Neural cell (in vitro differentiated cells): ENCODE data around the gene RFX4. TPM values are rescaled to one million over a fixed set of nuclear protein-coding genes. Genes with fewer than 3 reads are reported as not detected.

Experiments
- H2AFZ ChIP-seq: fragments of 200-600, 300-800 bp; sonication (generic), shearing (Covaris generic); 2 replicates; pipeline ENCODE4 v1.6.0; 2014; ENCODE audit warnings: low read depth, mild to moderate bottlenecking, antibody characterized with exemption, low read length, moderate library complexity
- H3F3A ChIP-seq: fragments of 200-600 bp; shearing (Covaris generic); 2 replicates; pipeline ENCODE4 v1.6.1; 2016; ENCODE audit warnings: mild to moderate bottlenecking, moderate library complexity, mixed read lengths, antibody characterized with exemption, low read length; ENCODE audit not compliant: insufficient read depth, poor library complexity, severe bottlenecking
- H3K27ac ChIP-seq: fragments of 200-600, 300-800 bp; sonication (generic), shearing (Covaris generic); 2 replicates; pipeline ENCODE4 v1.5.1; 2014; ENCODE audit warnings: mild to moderate bottlenecking, low read length, moderate library complexity
- H3K27me3 ChIP-seq: fragments of 300-800, 200-600 bp; sonication (generic), shearing (Covaris generic); 2 replicates; pipeline ENCODE4 v1.6.0; 2014; ENCODE audit warnings: mild to moderate bottlenecking, low read depth, low read length, moderate library complexity; ENCODE audit not compliant: insufficient read depth
- H3K36me3 ChIP-seq: fragments of 300-800, 200-600 bp; sonication (generic), shearing (Covaris generic); 2 replicates; pipeline ENCODE4 v1.5.1; 2014; ENCODE audit warnings: mild to moderate bottlenecking, antibody characterized with exemption, low read length, moderate library complexity; ENCODE audit not compliant: insufficient read depth
- H3K4me2 ChIP-seq: fragments of 300-800, 200-600 bp; sonication (generic), shearing (Covaris generic); 2 replicates; pipeline ENCODE4 v1.6.0; 2014; ENCODE audit warnings: mild to moderate bottlenecking, low read length
- H3K4me3 ChIP-seq: fragments of 300-800, 200-600 bp; sonication (generic), shearing (Covaris generic); 2 replicates; pipeline ENCODE4 v1.5.1; 2014; ENCODE audit warnings: mild to moderate bottlenecking, low read length, moderate library complexity
- H3K79me2 ChIP-seq: fragments of 200-600 bp; shearing (Covaris generic); replicated peaks from 2 replicates; pipeline ENCODE4 v1.6.0; 2014; ENCODE audit warnings: mild to moderate bottlenecking, low read length, moderate library complexity; ENCODE audit not compliant: insufficient read depth
- H3K9ac ChIP-seq: fragments of 300-800, 200-600 bp; sonication (generic), shearing (Covaris generic); 2 replicates; pipeline ENCODE4 v1.6.1; 2016; ENCODE audit warnings: mild to moderate bottlenecking, low read length, mixed read lengths
- H3K9me2 ChIP-seq: fragments of 200-600 bp; shearing (Covaris generic); 2 replicates; pipeline ENCODE4 v1.6.1; 2016; ENCODE audit warnings: mild to moderate bottlenecking, low read length, mixed read lengths; ENCODE audit not compliant: insufficient read depth
- H3K9me3 ChIP-seq: fragments of 200-600, 300-800 bp; sonication (generic), shearing (Covaris generic); 2 replicates; pipeline ENCODE4 v1.6.1; 2016; ENCODE audit warnings: mild to moderate bottlenecking, mixed run types, low read length, moderate library complexity, mixed read lengths
- H4K20me1 ChIP-seq: fragments of 200-600 bp; shearing (Covaris generic); 2 replicates; pipeline ENCODE4 v1.6.1; 2016; ENCODE audit warnings: mild to moderate bottlenecking, mixed run types; ENCODE audit not compliant: insufficient read depth
- EP300 ChIP-seq: fragments of 450-650 bp; conservative IDR thresholded peaks from 2 replicates; pipeline ENCODE4 v1.6.1; 2014; ENCODE audit warnings: antibody characterized with exemption, mild to moderate bottlenecking, moderate library complexity; ENCODE audit not compliant: poor library complexity, severe bottlenecking
- EZH2 ChIP-seq: fragments of 200-600, 300-800 bp; shearing (Covaris generic), sonication (generic); IDR thresholded peaks from 2 replicates; pipeline ENCODE4 v1.6.1; 2014; ENCODE audit warnings: antibody characterized with exemption, low read length, borderline replicate concordance, mild to moderate bottlenecking; ENCODE audit not compliant: insufficient read depth, poor library complexity, severe bottlenecking
- MXI1 ChIP-seq: fragments of 450-650 bp; conservative IDR thresholded peaks from 2 replicates; pipeline ENCODE4 v1.6.1; 2014; ENCODE audit warnings: antibody characterized with exemption, mild to moderate bottlenecking; ENCODE audit not compliant: poor library complexity, severe bottlenecking
- POLR2AphosphoS5 ChIP-seq: IDR thresholded peaks from 2 replicates; pipeline ENCODE4 v1.6.1; 2012
- RAD21 ChIP-seq: fragments of 450-650 bp; conservative IDR thresholded peaks from 2 replicates; pipeline ENCODE4 v1.6.1; 2014; ENCODE audit warnings: antibody characterized with exemption, mild to moderate bottlenecking, moderate library complexity
- SMC3 ChIP-seq: fragments of 450-650 bp; conservative IDR thresholded peaks from 2 replicates; pipeline ENCODE4 v1.6.1; 2014; ENCODE audit warnings: antibody characterized with exemption, mild to moderate bottlenecking, moderate library complexity; ENCODE audit not compliant: poor library complexity
- TAF1 ChIP-seq: IDR thresholded peaks from 2 replicates; pipeline ENCODE4 v1.6.1; 2012; ENCODE audit warnings: low read depth
- polyA plus RNA-seq: library from polyadenylated mRNA; depleted of rRNA; stranded (reverse); fragments of >200 nt; gene quantifications from 2 replicates; pipeline ENCODE4 v1.2.3, GENCODE V29; 2014
- TF ChIP-seq, protein P1 (sequence below): fragments of 450-650 bp; IDR thresholded peaks from 2 replicates; pipeline ENCODE4 v1.5.1; 2014; ENCODE audit warnings: antibody characterized with exemption, mild to moderate bottlenecking, moderate library complexity; ENCODE audit not compliant: poor library complexity, severe bottlenecking
- TF ChIP-seq, protein P2 (sequence below): IDR thresholded peaks from 2 replicates; pipeline ENCODE4 v1.6.1; 2012; ENCODE audit warnings: borderline replicate concordance

RFX4 gene
- polyA plus RNA-seq, 1 donor from 2014 or later = 0.22 TPM

DNA sequence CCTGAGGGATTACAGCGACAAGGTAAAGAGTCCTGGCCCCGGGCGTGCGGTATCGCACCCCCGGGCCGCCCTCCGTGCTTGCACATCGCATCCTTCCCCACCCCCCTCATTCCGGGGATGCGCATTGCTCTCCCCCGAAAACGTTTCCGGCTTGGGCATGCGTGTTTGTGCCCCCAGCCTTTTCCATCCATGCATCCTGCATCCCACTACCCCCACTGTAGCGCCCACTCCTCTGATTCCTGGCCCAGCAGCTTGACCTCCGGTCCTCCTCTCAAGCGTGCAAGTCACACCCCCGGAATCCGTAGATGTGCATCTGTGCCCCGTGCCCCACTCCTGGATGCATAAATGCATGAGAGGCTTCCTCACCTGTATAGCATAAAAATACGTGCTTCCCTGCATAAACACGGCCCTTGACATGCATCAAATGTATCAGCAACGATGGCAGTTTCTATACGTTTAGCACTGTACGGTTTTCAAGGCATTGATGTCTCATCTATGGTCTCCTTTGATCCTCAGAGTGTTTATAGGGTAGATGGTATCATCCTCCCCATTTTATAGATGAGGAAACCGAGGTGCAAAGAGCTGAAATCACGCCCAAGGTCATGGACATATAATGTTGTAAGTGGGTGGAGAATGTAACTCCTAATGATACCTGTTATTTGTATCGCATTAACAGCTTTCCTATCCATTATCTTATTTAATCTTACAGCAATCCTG lies 192.2 kb downstream of the RFX4 start:
- Histone ChIP-seq H3K4me2 (peak overlapping the region; percentile 57), H2AFZ (peak overlapping the region; percentile 96), H3F3A (no peaks in the 10 kb centered on the region), H4K20me1 (no peaks in the 10 kb centered on the region), H3K9me3 (no peaks in the 10 kb centered on the region), H3K9ac (peak overlapping the region; percentile 95), H3K79me2 (peaks cover 39% of the 10 kb centered on the region), H3K9me2 (no peaks in the 10 kb centered on the region), H3K36me3 (no peaks in the 10 kb centered on the region), H3K4me3 (peak overlapping the region; percentile 75), H3K27me3 (no peaks in the 10 kb centered on the region), H3K27ac (peak overlapping the region; percentile 99)
- TF ChIP-seq, protein P1, sequence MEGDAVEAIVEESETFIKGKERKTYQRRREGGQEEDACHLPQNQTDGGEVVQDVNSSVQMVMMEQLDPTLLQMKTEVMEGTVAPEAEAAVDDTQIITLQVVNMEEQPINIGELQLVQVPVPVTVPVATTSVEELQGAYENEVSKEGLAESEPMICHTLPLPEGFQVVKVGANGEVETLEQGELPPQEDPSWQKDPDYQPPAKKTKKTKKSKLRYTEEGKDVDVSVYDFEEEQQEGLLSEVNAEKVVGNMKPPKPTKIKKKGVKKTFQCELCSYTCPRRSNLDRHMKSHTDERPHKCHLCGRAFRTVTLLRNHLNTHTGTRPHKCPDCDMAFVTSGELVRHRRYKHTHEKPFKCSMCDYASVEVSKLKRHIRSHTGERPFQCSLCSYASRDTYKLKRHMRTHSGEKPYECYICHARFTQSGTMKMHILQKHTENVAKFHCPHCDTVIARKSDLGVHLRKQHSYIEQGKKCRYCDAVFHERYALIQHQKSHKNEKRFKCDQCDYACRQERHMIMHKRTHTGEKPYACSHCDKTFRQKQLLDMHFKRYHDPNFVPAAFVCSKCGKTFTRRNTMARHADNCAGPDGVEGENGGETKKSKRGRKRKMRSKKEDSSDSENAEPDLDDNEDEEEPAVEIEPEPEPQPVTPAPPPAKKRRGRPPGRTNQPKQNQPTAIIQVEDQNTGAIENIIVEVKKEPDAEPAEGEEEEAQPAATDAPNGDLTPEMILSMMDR = no peak
- TF ChIP-seq SMC3 (peak; percentile 45), RAD21 (peak; percentile 28), MXI1 (peak; percentile 83)

DNA sequence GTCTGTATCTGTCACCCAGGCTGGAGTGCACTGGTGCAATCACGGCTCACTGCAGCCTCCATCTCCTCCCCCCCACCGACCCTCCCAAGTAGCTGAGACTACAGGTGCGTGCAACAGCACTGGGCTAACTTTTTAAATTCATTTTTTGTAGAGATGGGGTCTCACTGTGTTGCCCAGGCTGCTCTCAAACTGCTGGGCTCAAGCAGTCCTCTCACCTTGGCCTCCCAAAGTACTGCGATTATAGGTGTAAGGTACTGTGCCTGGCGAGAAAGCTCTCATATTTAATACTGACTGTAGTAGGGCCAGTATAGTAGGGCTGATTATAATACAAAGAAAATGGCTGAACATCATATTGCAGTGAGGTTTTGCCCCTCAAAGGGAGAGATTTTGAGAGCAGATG lies 194.1 kb downstream of the RFX4 start:
- TF ChIP-seq EZH2 (no peak), SMC3 (no peak), TAF1 (no peak), RAD21 (no peak), EP300 (no peak), POLR2AphosphoS5 (no peak), MXI1 (no peak)
- TF ChIP-seq, protein P1 = no peak
- TF ChIP-seq, protein P2, sequence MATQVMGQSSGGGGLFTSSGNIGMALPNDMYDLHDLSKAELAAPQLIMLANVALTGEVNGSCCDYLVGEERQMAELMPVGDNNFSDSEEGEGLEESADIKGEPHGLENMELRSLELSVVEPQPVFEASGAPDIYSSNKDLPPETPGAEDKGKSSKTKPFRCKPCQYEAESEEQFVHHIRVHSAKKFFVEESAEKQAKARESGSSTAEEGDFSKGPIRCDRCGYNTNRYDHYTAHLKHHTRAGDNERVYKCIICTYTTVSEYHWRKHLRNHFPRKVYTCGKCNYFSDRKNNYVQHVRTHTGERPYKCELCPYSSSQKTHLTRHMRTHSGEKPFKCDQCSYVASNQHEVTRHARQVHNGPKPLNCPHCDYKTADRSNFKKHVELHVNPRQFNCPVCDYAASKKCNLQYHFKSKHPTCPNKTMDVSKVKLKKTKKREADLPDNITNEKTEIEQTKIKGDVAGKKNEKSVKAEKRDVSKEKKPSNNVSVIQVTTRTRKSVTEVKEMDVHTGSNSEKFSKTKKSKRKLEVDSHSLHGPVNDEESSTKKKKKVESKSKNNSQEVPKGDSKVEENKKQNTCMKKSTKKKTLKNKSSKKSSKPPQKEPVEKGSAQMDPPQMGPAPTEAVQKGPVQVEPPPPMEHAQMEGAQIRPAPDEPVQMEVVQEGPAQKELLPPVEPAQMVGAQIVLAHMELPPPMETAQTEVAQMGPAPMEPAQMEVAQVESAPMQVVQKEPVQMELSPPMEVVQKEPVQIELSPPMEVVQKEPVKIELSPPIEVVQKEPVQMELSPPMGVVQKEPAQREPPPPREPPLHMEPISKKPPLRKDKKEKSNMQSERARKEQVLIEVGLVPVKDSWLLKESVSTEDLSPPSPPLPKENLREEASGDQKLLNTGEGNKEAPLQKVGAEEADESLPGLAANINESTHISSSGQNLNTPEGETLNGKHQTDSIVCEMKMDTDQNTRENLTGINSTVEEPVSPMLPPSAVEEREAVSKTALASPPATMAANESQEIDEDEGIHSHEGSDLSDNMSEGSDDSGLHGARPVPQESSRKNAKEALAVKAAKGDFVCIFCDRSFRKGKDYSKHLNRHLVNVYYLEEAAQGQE = no peak
- Histone ChIP-seq H3K9me3 (no peaks in the 10 kb centered on the region), H3K9me2 (no peaks in the 10 kb centered on the region), H4K20me1 (no peaks in the 10 kb centered on the region), H2AFZ (no peak overlapping the region), H3K4me3 (no peak overlapping the region), H3K27me3 (no peaks in the 10 kb centered on the region), H3K36me3 (no peaks in the 10 kb centered on the region), H3K4me2 (no peak overlapping the region), H3F3A (no peaks in the 10 kb centered on the region), H3K79me2 (peaks cover 57% of the 10 kb centered on the region), H3K27ac (no peak overlapping the region), H3K9ac (no peak overlapping the region)
